ENCODE data around the gene MAFG.

The MAFG gene

DNA sequence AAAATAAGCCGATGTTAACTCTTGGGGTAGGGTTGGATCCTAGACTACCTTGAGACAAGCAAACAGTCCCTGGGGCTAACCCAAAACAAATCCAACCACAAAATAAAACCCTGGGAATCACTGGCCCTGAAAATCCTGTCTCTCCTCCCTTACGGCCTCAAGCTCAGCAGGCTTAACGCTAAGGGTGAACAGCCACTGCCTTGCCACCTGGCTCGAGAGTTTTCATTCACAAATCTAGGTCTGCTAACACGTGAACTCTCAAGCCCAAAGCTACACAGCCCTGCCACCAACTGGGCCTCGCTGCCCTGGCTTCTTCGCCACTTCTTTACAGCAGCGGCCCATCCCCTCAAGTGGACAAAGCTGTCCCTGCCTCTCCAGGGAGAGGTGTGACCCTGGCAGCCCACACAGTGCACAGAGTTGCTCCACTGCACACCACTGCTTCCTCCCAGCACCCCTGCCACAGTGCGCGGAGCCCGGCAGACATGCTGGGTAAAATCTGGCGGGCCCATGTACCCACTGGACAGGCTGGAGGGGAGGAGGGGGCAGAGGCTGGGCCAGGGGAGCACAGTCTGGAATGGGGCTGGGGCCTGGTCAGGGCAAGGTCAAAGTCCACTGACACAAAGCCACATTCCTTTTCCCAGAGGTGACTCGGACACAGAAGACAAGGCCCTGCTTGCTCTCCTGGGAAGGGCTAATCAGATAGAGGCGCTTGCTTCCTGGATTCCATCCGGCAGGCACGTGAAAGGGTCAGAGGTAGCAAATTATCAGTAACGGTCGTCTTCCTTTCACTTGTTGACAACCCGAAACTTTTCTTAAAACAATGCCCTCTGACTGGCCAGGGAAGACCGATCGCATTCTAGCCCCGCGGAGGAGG lies 17.3 kb downstream of the MAFG start:
- Histone ChIP-seq H3K9me3 (ENCODE audit: insufficient read depth, low read length) (no peaks in the 10 kb centered on the region), H4K20me1 (ENCODE audit: low read depth, low read length) (no peaks in the 10 kb centered on the region), H3K4me2 (ENCODE audit: low read depth, low read length, poor library complexity, severe bottlenecking) (peak overlapping the region; percentile 77), H3F3A (ENCODE audit: insufficient read depth) (peaks cover 5% of the 10 kb centered on the region; the same call in 1 of the 2 replicates), H3K4me3 (ENCODE audit: insufficient read depth, low read length, poor library complexity, severe bottlenecking) (peak overlapping the region; percentile 62), H3K36me3 (ENCODE audit: low read length) (no peaks in the 10 kb centered on the region), H3K9me2 (replicated peaks; ENCODE audit: insufficient read depth, low read length) (no peaks in the 10 kb centered on the region), H3K9ac (ENCODE audit: low read length) (peak overlapping the region; percentile 79), H3K27me3 (ENCODE audit: low read length) (no peaks in the 10 kb centered on the region), H3K79me2 (ENCODE audit: insufficient read depth, low read length) (peaks cover 5% of the 10 kb centered on the region; the same call in 1 of the 2 replicates), H2AFZ (ENCODE audit: low read depth, low read length, severe bottlenecking) (no peak overlapping the region), H3K27ac (ENCODE audit: low read depth, low read length) (peak overlapping the region; percentile 38)
- TF ChIP-seq EZH2phosphoT487 (conservative IDR thresholded peaks at IDR 0.05; ENCODE audit: low read length), result no peak
- TF ChIP-seq, protein P1, sequence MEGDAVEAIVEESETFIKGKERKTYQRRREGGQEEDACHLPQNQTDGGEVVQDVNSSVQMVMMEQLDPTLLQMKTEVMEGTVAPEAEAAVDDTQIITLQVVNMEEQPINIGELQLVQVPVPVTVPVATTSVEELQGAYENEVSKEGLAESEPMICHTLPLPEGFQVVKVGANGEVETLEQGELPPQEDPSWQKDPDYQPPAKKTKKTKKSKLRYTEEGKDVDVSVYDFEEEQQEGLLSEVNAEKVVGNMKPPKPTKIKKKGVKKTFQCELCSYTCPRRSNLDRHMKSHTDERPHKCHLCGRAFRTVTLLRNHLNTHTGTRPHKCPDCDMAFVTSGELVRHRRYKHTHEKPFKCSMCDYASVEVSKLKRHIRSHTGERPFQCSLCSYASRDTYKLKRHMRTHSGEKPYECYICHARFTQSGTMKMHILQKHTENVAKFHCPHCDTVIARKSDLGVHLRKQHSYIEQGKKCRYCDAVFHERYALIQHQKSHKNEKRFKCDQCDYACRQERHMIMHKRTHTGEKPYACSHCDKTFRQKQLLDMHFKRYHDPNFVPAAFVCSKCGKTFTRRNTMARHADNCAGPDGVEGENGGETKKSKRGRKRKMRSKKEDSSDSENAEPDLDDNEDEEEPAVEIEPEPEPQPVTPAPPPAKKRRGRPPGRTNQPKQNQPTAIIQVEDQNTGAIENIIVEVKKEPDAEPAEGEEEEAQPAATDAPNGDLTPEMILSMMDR (IDR thresholded peaks at IDR 0.05; ENCODE audit: insufficient read depth, low read length, poor library complexity, severe bottlenecking), result no peak

DNA sequence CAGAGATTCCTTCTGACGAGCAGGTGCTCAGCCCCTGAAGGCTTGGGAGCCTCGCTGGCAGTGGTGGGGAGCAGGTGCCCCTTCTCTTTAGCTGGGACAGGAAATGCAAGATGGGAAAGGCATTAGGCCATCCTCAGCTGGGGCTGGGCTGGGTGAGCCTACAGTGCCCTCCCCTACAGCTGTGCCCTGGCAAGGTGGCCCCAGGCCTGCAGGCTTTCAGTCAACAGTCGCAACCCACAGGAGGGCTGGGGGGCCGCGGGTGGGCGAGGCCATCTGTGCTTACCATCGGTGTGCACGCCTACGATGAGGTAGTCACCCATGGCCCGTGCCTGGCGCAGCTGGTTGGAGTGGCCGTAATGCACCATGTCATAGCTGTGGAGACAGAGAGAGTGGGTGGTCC lies 18.3 kb downstream of the MAFG start:
- H3K9ac ChIP-seq (ENCODE audit: low read length), result no peak overlapping the region
- H3K4me2 ChIP-seq (ENCODE audit: low read depth, low read length, poor library complexity, severe bottlenecking), result no peak overlapping the region

DNA sequence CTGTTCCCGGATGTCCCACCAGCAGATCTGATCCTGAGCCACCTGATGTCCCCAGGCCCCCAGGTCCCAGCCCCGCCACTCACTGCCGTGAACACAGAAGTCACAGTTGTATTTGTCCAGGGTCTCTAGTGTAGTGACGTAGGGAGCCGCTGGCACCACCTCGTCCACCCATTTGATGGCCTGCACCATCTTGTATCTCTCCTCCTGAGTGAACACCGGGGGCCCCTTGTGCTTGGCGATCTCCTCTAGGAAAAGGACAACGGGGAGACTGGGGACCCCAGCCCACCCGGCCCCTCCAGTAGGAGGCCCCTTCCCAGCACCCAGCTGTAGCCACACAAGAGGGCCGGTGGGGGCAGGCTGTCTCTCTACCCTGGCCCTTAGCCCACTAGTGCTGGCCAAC lies 18.7 kb downstream of the MAFG start:
- Histone ChIP-seq H3F3A (ENCODE audit: insufficient read depth) (peaks cover 5% of the 10 kb centered on the region; the same call in 1 of the 2 replicates), H3K4me2 (ENCODE audit: low read depth, low read length, poor library complexity, severe bottlenecking) (no peak overlapping the region), H3K79me2 (ENCODE audit: insufficient read depth, low read length) (peaks cover 4% of the 10 kb centered on the region; the same call in 1 of the 2 replicates), H4K20me1 (ENCODE audit: low read depth, low read length) (no peaks in the 10 kb centered on the region), H2AFZ (ENCODE audit: low read depth, low read length, severe bottlenecking) (no peak overlapping the region), H3K36me3 (ENCODE audit: low read length) (no peaks in the 10 kb centered on the region), H3K9me2 (replicated peaks; ENCODE audit: insufficient read depth, low read length) (no peaks in the 10 kb centered on the region), H3K9ac (ENCODE audit: low read length) (no peak overlapping the region), H3K27ac (ENCODE audit: low read depth, low read length) (no peak overlapping the region), H3K27me3 (ENCODE audit: low read length) (no peaks in the 10 kb centered on the region), H3K4me3 (ENCODE audit: insufficient read depth, low read length, poor library complexity, severe bottlenecking) (no peak overlapping the region), H3K9me3 (ENCODE audit: insufficient read depth, low read length) (no peaks in the 10 kb centered on the region)
- TF ChIP-seq EZH2phosphoT487 (conservative IDR thresholded peaks at IDR 0.05; ENCODE audit: low read length), result no peak
- TF ChIP-seq, protein P1 (IDR thresholded peaks at IDR 0.05; ENCODE audit: insufficient read depth, low read length, poor library complexity, severe bottlenecking), result no peak

More for the DNA sequence above, 18.3 kb downstream of the MAFG start:
- peaks cover 4% of the 10 kb centered on the region; the same call in 1 of the 2 replicates for H3K79me2 ChIP-seq (ENCODE audit: insufficient read depth, low read length)
- no peaks in the 10 kb centered on the region for H3K36me3 ChIP-seq (ENCODE audit: low read length)
- no peak overlapping the region for H3K4me3 ChIP-seq (ENCODE audit: insufficient read depth, low read length, poor library complexity, severe bottlenecking)
- H2AFZ ChIP-seq (ENCODE audit: low read depth, low read length, severe bottlenecking), result no peak overlapping the region
- H3K27ac ChIP-seq (ENCODE audit: low read depth, low read length), result no peak overlapping the region
- no peaks in the 10 kb centered on the region for H3K9me3 ChIP-seq (ENCODE audit: insufficient read depth, low read length)
- no peak for TF ChIP-seq EZH2phosphoT487 (conservative IDR thresholded peaks at IDR 0.05; ENCODE audit: low read length)
- TF ChIP-seq, protein P1 (IDR thresholded peaks at IDR 0.05; ENCODE audit: insufficient read depth, low read length, poor library complexity, severe bottlenecking), result no peak
- no peaks in the 10 kb centered on the region for H3K9me2 ChIP-seq (replicated peaks; ENCODE audit: insufficient read depth, low read length)
- no peaks in the 10 kb centered on the region for H3K27me3 ChIP-seq (ENCODE audit: low read length)
- peaks cover 5% of the 10 kb centered on the region; the same call in 1 of the 2 replicates for H3F3A ChIP-seq (ENCODE audit: insufficient read depth)
- H4K20me1 ChIP-seq (ENCODE audit: low read depth, low read length), result no peaks in the 10 kb centered on the region

All from SU-DHL-6 (cell line).